GM19238 (cell line): ENCODE data around the gene DNAH17.

Experiments used
- DNase-seq: peaks from one replicate; pipeline ENCODE4 v3.0.0; 2011; ENCODE audit warnings: low spot score; ENCODE audit not compliant: insufficient read length

DNAH17 gene, protein sequence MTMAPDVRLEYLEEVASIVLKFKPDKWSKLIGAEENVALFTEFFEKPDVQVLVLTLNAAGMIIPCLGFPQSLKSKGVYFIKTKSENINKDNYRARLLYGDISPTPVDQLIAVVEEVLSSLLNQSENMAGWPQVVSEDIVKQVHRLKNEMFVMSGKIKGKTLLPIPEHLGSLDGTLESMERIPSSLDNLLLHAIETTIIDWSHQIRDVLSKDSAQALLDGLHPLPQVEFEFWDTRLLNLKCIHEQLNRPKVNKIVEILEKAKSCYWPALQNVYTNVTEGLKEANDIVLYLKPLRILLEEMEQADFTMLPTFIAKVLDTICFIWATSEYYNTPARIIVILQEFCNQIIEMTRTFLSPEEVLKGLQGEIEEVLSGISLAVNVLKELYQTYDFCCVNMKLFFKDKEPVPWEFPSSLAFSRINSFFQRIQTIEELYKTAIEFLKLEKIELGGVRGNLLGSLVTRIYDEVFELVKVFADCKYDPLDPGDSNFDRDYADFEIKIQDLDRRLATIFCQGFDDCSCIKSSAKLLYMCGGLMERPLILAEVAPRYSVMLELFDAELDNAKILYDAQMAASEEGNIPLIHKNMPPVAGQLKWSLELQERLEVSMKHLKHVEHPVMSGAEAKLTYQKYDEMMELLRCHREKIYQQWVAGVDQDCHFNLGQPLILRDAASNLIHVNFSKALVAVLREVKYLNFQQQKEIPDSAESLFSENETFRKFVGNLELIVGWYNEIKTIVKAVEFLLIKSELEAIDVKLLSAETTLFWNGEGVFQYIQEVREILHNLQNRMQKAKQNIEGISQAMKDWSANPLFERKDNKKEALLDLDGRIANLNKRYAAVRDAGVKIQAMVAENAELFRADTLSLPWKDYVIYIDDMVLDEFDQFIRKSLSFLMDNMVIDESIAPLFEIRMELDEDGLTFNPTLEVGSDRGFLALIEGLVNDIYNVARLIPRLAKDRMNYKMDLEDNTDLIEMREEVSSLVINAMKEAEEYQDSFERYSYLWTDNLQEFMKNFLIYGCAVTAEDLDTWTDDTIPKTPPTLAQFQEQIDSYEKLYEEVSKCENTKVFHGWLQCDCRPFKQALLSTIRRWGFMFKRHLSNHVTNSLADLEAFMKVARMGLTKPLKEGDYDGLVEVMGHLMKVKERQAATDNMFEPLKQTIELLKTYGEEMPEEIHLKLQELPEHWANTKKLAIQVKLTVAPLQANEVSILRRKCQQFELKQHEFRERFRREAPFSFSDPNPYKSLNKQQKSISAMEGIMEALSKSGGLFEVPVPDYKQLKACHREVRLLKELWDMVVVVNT (N-terminal part only)

DNA sequence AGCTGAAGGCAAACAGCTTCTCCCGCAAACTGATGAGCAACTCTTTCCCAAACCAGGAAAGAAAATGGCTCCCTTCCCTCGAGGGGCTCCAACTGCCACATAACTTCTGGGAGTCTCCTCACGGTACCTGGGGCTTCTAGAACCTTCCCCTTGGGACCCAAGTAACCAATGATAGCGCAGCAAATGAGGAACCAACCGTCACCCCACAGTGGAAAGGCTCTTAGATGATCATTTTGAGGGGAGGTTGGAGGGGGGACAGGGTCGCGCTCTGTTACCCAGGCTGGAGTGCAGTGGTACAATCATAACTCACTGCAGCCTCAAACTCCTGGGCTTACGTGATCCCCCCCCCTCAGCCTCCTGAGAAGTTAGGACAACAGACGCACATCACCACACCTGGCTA lies at the start of gene DNAH17:
DNAH17 (minus strand) TSS at position 101 of the 400 bp plus-strand sequence. CDS start 2,339 bp downstream, outside the sequence.
- no peak for DNase-seq

DNA sequence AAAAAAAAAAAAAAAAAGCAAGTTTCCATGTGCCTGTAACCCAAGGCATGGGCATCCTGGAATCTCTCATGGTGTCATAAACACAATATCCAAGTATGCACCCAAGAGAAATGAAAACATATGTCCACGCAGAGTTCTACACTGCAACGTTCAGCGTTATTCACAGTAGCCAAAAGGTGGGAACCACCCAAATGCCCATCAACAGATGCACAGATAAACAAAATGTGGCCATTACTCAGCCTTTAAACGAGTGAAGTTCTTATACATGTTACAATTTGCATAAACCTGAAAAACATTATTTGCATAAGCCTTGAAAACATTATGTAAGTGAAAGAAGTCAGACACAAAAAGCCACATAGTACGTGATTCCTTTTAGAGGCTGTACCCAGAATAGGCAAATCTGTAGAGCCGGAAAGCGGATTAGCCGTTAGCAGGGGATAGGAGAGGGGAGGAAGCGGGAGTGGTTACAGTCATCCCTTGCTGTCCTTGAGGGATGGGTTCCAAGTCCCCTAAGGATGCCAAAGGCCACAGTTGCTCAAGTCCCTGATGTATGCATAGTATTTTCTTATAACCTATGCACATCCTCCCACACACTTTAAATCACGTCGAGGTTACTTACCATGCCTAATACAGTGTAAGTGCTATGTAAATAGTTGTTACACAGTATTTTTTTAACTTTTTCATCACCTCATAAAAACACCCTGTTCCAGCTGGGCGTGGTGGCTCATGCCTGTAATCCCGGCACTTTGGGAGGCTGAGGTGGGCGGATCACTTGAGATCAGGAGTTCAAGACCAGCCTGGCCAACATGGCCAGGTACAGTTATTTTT lies 47.3 kb upstream of the DNAH17 start:
- no peak for DNase-seq

DNA sequence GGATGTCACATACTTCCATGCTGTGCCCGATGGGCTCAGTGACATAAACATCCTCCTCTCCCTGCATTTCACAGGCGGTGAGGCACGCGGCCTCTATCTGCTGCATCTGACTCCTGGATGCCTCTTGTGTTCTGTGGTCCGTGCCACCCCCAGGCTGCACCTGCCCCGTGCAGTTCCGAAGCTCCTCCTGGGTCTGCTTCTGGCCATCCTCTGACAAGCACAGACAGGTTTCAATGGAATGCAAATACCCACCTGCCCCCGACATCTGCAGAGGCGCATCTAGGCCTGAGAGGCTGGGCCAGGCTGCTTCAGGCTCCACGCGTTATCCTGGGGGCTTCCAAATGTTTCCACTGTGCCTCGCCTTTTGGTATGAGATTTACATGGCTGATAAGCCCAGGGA lies 46.3 kb upstream of the DNAH17 start:
- DNase-seq = no peak

DNA sequence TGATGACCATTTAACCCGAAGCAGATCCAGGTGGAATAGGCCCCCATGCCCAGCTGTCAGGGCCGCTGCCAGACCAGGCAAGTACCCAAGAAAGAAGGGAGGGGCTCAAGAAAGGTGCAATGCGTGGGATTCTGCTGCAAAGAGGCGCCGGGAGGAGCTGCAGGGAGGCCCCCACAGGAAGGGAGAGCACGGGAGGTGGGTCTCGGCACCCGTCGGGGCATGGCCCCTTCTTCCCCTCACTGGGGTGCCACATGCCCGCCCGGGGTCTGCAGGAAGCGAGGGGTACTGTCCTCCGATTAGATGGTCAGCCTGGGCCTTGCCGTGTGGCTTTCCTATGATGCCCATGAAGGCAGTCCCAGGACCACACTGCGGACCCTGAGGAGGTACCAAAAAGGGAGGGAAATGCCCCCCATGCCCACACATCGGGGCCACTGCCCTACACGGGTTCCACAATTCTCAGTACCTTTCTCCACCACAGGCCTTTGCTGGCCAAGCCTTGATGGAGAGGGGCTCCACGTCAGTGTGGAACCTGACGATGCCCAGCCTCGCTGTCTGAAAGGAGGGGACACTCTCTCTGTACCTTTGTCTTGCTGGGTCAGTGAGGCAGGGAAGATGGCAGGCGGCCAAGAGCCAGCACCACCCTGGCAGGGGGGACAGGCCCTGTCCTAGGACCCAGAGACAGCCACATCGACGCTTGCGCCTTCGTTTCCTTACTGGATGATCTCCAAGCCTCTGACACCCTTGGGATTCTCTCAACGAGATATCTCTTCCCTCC lies 45.5 kb upstream of the DNAH17 start:
- no peak for DNase-seq

DNA sequence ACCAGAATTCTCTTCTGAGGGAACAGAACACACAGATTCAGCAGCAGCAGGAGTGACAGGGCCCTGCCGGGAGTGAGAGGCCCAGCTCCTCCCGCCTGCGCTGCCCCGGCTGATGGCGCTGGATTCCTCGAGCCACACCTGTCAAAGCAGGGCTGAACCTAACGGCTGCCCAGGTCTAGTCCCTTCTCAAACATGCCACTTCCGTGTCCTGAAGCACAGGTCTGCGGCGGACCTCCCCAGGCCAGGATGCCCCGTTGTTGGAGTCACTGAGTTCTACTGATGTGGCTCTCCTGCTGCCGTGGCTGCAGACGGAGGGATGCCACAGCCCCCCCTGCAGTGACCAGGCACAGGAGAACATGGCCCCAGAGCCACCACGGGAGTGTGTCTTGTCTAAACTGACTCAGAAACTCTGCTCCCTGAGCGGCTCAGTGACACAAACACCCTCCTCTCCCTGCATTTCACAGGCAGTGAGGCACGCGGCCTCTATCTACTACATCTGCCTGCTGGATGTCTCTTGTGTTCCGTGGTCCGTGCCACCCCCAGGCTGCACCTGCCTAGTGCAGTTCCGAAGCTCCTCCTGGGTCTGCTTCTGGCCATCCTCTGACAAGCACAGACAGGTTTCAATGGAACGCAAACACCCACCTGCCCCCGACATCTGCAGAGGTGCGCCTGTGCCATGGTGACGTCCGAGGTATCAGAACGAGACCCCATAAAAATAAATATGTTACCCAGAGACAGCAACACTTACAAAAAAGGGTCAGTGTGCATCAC lies 44.7 kb upstream of the DNAH17 start:
- no peak for DNase-seq

DNA sequence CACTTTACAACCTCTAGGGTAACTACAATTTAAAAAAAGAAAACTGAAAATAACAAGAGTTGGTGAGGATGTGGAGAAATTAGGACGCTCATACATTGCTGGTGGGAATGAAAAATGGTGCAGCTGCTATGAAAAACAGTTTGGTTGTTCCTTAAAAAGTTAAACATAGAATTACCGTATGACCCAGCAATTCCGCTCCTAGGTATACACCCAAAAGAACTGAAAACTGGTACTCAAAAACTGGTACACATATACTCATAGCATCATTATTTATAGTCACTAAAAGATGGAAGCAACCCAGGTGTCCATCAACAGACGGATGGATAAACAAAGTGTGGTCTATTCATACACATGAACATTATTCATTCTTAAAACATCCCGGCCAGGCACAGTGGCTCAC lies 42.9 kb upstream of the DNAH17 start:
- no peak for DNase-seq

DNA sequence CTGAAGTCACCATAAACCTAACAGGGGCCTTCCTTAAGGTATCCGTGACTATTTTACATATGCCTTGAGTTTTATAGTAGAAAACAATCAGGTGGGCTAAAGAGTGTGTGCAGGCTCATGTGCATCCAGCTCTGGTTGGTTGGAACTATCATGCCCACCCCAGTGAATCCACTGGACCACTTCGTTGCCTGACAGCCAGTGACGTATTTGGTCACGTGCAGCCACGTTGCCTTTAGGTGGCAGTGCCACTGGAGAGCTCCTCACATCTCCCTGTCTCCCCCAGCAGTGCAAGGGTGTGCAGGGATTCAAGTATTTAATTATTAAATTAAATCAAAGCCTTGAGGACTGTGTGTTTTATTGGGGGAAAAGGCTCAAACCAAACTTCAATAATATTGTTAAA lies 42.1 kb upstream of the DNAH17 start:
- DNase-seq = no peak

DNA sequence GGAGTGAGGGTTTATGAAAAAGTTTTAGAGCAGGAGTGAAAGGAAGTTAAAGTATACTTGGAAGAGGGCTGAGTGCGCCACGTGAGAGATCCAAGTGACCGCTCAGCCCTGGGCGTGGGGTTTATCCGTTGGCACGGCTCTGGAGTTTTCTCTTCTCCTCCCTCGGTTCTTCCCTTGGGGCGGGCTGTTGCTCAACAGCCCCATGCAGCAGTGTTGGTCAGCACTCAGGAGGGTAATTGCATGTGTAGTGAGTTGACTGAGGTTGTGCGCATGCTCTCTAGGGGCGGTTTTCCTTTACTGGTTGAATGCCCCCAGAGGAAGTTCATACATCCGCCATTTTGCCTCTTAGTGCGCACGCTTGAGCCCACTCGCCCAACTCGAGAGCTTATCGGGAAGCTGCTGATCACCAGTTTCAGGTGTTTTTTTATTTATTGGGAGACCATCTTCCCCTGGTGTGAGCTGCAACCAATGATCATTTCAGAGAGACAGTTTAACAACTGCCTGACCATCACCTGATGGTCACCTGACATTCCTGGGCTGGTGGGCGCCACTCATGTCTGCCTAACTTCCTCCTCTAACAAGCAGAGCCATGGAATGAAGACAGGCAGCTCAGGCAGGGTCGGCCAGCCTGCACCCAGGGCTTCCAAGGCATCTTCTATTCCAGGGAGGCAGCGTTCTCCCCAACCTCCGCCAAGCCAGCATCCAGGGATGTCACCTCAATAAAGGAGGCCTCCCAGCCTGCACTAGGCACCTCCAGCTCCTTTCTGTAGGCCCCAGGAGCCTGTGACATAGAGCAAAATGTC lies 41.3 kb upstream of the DNAH17 start:
- DNase-seq = no peak

DNA sequence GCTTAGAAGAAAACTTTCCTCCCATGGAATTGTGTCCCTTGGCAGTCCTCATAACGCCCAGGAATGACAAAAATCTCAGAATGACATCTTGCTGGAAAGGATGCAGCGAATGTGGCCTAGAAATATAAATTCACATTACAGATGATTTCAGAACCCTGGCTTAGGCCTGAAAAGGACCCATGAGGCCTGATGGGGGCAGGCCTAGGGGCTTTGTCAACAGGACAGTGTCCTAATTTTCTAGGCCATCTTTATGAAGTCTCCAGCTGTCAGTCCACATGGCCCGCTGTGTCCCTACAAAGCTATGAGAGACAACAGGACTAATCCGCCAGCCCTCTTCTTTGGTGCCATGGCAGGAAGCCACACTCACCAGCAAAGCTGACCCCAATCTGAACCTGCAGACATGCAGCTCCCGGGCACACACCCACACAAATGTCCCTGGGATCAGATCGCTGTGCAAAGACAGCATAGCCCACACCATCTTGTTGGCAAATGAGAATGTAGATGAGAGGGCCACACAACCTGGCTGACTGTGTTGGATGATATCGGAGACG lies 40.4 kb upstream of the DNAH17 start:
- DNase-seq = no peak

DNA sequence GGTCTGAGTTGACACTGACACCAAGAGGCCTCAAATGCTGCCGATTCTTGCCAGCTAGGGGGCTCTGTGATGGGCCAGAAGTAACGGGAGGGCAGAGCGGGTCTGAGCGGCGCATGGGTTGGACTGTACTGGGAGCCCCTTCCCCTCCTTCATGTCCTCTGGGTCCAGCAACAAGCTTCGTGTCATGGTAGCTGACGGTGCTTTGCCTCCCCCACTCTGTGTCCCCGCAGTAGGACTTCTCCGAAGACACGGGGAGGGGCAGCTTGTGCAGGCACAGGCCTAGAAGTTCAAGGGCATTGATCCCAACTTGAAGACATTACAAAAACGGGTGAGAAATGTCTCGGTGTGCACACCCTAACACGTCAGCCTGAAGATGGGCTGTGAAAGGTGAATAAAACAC lies 39.8 kb upstream of the DNAH17 start:
- DNase-seq = no peak

DNA sequence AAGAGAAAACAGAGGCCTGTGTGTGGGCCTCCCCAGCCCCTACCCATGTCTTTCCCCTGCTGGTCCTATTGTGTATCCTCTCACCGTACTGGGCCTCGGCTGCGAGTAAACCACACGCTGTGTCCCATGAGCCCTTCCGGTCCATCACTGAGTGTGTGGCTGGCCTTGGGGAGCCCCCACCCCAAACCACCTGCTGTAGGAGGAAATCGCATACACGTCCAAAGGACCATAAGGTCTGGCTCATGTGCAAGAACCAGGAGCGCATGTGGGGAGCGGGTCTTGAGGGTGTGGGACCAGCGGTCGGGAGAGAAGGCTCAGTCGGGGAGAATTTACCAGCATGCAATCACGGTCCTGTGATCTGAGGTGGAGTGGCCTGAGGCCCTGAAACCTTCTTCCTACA lies 38.4 kb upstream of the DNAH17 start:
- no peak for DNase-seq

DNA sequence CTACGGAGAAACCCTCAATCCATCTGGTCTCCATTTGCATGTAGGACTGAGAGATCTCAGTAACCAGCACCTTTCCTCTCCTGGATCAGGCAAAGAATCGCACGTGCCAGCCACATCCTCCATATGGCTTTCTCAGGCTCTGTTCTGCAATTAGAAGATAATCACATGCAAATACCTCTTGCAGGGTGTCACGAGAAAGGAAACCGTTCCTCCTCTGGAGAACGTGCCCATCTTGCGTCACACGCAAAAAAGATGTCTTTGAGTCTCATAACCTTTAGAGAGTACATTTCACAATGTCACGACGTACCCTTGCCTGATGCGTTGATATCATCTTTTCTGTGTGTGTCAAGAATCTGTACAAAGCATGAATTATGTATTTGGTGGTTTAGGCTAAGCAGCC lies 36.2 kb upstream of the DNAH17 start:
- no peak for DNase-seq

DNA sequence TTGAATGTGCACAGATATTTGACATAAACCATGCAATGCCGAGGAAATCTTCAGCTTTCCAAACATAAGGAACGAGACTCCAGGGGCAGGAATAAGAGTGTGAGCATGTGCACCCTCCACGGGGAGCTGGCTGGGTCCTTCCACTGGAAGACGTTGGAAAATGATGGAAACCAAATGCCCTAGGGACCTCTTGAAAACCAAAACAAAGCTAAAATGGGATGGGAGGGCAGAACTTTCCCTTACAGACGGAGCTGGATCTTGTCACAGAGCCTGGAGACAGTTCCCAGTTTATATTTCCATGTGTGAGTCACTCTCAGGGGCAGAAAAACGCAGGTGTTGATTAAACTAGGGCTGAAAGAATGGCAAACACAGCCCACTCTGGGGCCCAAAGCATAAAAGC lies 34.4 kb upstream of the DNAH17 start:
- no peak for DNase-seq

DNA sequence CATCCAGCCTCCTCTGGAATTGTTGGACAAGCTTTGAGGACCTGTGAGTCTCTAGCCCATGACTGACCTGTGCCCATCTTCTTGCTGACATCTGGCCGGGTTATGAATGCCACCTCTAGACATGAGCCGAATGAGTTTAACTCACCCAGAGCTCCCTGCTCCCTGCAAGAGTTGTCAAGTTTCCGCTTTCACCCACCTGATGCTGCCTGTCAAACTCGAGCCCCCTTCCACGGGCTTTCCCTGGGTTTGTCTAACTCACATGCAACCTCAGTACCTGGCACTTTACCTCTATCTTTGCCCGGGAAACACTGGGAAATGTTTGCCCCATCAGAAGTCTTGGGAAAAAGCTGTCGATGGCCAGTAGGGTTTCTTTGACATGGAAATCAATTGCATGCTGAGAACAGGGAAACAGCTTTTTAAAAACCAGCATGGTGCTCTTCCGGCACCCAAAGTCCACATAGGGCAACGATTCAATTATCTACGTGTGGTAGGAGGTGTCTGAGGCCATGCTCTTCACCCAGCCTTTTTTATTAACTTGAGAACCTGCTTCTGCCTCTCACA lies 33.8 kb upstream of the DNAH17 start:
- DNase-seq = no peak

DNA sequence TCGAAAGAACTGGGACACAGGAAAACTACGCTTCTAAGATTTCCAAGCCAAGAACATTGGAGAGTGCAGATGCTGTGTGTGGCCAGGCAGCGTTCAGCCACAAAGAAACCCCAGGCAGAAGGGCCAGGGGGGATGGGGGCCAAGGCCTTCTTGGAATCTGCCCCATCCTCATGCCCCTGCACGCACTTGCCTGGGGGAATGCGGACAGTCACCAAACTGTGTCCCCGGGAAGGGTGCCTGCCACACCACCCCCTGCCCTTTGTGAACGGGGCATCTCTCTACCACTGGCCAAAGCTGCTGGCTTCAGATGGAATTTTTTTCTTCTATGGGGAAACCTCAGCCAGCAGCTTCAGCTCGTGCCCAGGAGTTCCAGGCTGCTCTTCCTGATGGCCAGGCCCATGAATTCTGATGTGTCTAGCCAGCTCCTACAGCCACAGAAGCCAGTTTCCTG lies 32.0 kb upstream of the DNAH17 start:
- DNase-seq = no peak

DNA sequence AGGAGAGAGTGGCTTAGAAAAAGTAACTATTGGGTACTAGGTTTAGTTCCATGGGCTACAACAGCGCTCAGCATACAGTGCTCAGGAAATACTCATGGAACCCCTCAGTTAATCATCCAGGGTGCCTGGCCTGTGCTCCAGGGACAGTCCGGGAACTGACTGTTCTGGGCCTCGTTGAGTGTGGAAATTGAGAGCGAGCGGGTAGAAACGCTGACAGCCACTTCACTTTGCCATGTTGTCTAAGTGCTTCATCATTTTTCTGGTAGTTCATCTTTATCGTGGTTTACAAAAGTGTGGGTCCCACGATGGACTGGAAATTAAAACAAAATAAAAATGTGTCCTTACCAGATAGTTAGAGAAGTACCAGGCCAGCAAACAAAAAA lies 31.6 kb upstream of the DNAH17 start:
- DNase-seq = no peak

DNA sequence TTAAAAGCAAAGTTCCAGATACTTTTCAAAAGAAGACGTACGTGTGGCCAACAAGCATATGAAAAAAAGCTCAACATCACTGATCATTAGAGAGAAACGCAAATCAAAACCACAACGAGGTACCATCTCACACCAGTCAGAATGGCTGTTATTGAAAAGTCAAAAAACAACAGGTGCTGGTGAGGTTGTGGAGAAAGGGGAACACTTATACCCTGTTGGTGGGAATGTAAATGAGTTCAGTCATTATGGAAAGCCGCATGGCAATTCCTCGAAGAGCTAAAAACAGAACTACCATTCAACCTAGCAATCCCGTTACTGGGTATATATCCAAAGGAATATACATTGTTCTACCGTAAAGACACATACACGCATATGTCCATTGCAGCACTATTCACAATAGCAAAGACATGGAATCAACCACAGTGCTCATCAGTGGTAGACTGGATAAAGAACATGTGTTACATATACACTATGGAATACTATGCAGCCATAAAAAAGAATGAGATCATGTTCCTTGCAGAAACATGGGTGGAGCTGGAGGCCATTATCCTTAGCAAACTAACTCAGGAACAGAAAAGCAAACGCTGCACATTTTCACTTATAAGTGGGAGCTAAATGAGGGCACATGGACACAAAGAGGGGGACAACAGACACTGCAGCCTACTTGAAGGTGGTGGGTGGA lies 31.1 kb upstream of the DNAH17 start:
- no peak for DNase-seq
